HCT116 (cell line): ENCODE results near the gene C12orf75. TPM values are rescaled to one million over a fixed set of nuclear protein-coding genes. Genes with fewer than 3 reads are reported as not detected.

ENCODE experiments used
- ATAC-seq: fragments of 200-7000 bp; cut with Tn5 transposase; 2 replicates; pipeline ENCODE4 v1.9.1; 2020; ENCODE audit warnings: mild to moderate bottlenecking, moderate library complexity
- BruUV-seq: library from RNA; stranded (reverse); fragments of 400-500 nt; replicated peaks from 2 replicates; lab custom pipeline; 2021; lab: Mats Ljungman, UMichigan
- CTCF ChIA-PET: fragments of 300-600 bp; sonication (Branson Sonifier 250); formaldehyde crosslinking; loops from one replicate; lab custom pipeline; 2021; ENCODE audit warnings: antibody characterized with exemption; lab: Charles Lee
- POLR2A ChIA-PET: fragments of 300-600, 350-600 bp; sonication (Branson Sonifier 250); formaldehyde crosslinking; loops from one replicate; lab custom pipeline; 2021; ENCODE audit warnings: antibody characterized with exemption; lab: Charles Lee
- RAD21 ChIA-PET, 2 experiments: fragments of 300-600 bp; sonication (Branson Sonifier 250); formaldehyde crosslinking; loops; one replicate each; lab custom pipeline; 2023; ENCODE audit warnings: low total read pairs in 2 of 2; ENCODE audit not compliant: uncharacterized antibody in 2 of 2, unreplicated experiment in 2 of 2, low non-redundant PET in 1 of 2; lab: Charles Lee
- DNase-seq: peaks from one replicate; pipeline ENCODE4 v3.0.0-alpha.2; 2010; ENCODE audit warnings: low read depth, low spot score
- H2AFZ ChIP-seq: fragments of 200-600 bp; shearing (Covaris generic), sonication (generic); 2 replicates; pipeline ENCODE4 v1.6.1; 2017; ENCODE audit warnings: low read depth, mixed run types, mixed read lengths, antibody characterized with exemption, low read length; ENCODE audit not compliant: poor library complexity, severe bottlenecking
- H3K27ac ChIP-seq: 2 replicates; pipeline ENCODE4 v1.5.1; 2012; ENCODE audit warnings: low read depth, low read length
- H3K27me3 ChIP-seq: fragments of 200-600 bp; sonication (generic); 2 replicates; pipeline ENCODE4 v1.6.1; 2016; ENCODE audit warnings: mixed run types, low read length, mixed read lengths; ENCODE audit not compliant: insufficient read depth
- H3K36me3 ChIP-seq, 2 experiments: fragments of 200-500 bp in 1 of 2; fragments of 200-600 bp in 1 of 2; sonication (Bioruptor generic) in 1 of 2; sonication (generic) in 1 of 2; 2 replicates each; pipeline versions ENCODE4 v1.5.1 to v1.6.1; 2014 to 2016; ENCODE audit warnings: low read length in 2 of 2, inconsistent platforms in 1 of 2, mixed read lengths in 1 of 2, mixed run types in 1 of 2; ENCODE audit not compliant: insufficient read depth in 2 of 2, control insufficient read depth in 1 of 2
- H3K4me1 ChIP-seq, 2 experiments: fragments of 200-600 bp in 1 of 2; sonication (generic) in 1 of 2; 2 replicates each; pipeline versions ENCODE4 v1.5.1 to v1.6.1; 2012 to 2017; ENCODE audit warnings: low read length in 2 of 2, inconsistent platforms in 1 of 2, mild to moderate bottlenecking in 1 of 2, mixed read lengths in 1 of 2, mixed run types in 1 of 2, moderate library complexity in 1 of 2; ENCODE audit not compliant: insufficient read depth in 2 of 2, control insufficient read depth in 1 of 2
- H3K4me2 ChIP-seq: fragments of 200-600 bp; sonication (generic); 2 replicates; pipeline ENCODE4 v1.6.1; 2017; ENCODE audit warnings: mixed run types, low read length, mixed read lengths
- H3K4me3 ChIP-seq, 2 experiments: fragments of 200-600 bp in 1 of 2; sonication (generic) in 1 of 2; replicated peaks in 1 of 2; 2 replicates each; pipeline ENCODE4 v1.5.1; 2011 to 2016; ENCODE audit warnings: low read length in 2 of 2, control low read depth in 1 of 2, low read depth in 1 of 2, mild to moderate bottlenecking in 1 of 2, mixed read lengths in 1 of 2, mixed run types in 1 of 2
- H3K79me2 ChIP-seq: fragments of 200-600 bp; sonication (generic); 2 replicates; pipeline ENCODE4 v1.6.1; 2017; ENCODE audit warnings: mild to moderate bottlenecking, mixed run types, low read length, moderate library complexity, mixed read lengths; ENCODE audit not compliant: insufficient read depth
- H3K9ac ChIP-seq: fragments of 200-600 bp; sonication (generic); 2 replicates; pipeline ENCODE4 v1.6.1; 2016; ENCODE audit warnings: low read length, mixed read lengths
- H3K9me2 ChIP-seq: fragments of 200-600 bp; sonication (generic), shearing (Covaris generic); 2 replicates; pipeline ENCODE4 v1.6.1; 2017; ENCODE audit warnings: mixed run types, mild to moderate bottlenecking, moderate library complexity; ENCODE audit not compliant: insufficient read depth
- H3K9me3 ChIP-seq, 2 experiments: fragments of 200-500 bp in 1 of 2; fragments of 200-600 bp in 1 of 2; sonication (Bioruptor generic) in 1 of 2; sonication (generic) in 1 of 2; 2 replicates each; pipeline ENCODE4 v1.6.1; 2014 to 2017; ENCODE audit warnings: low read length in 2 of 2, mixed read lengths in 2 of 2, inconsistent platforms in 1 of 2, low read depth in 1 of 2, mild to moderate bottlenecking in 1 of 2, mixed run types in 1 of 2, moderate library complexity in 1 of 2; ENCODE audit not compliant: control insufficient read depth in 1 of 2, insufficient read depth in 1 of 2
- H4K20me1 ChIP-seq: fragments of 200-600 bp; sonication (generic), shearing (Covaris generic); 2 replicates; pipeline ENCODE4 v1.6.1; 2017; ENCODE audit warnings: mixed run types, mild to moderate bottlenecking, moderate library complexity; ENCODE audit not compliant: insufficient read depth
- EGR1 ChIP-seq: IDR thresholded peaks from 2 replicates; pipeline ENCODE4 v1.6.1; 2012; ENCODE audit warnings: low read depth
- ELF1 ChIP-seq: IDR thresholded peaks from 2 replicates; pipeline ENCODE4 v1.6.1; 2012; ENCODE audit warnings: low read depth, borderline replicate concordance
- FOSL1 ChIP-seq: IDR thresholded peaks from 2 replicates; pipeline ENCODE4 v1.6.1; 2012; ENCODE audit warnings: low read depth
- MAX ChIP-seq: IDR thresholded peaks from 2 replicates; pipeline ENCODE4 v1.6.1; 2012
- POLR2A ChIP-seq: IDR thresholded peaks from 2 replicates; pipeline ENCODE4 v1.7.0; 2011; ENCODE audit warnings: borderline replicate concordance; ENCODE audit not compliant: insufficient read depth, insufficient read length; ENCODE audit errors: extremely low read depth
- RAD21 ChIP-seq: IDR thresholded peaks from 2 replicates; pipeline ENCODE4 v1.6.1; 2012; ENCODE audit warnings: low read depth, mild to moderate bottlenecking
- YY1 ChIP-seq: IDR thresholded peaks from 2 replicates; pipeline ENCODE4 v1.6.1; 2011; ENCODE audit warnings: low read length, low read depth, moderate library complexity, mild to moderate bottlenecking; ENCODE audit not compliant: insufficient replicate concordance; ENCODE audit errors: extremely low read depth
- ZNF274 ChIP-seq: fragments of 200-500 bp; sonication (Bioruptor generic); IDR thresholded peaks from 2 replicates; pipeline ENCODE4 v1.6.1; 2014; ENCODE audit warnings: mild to moderate bottlenecking, low read depth, low read length, inconsistent platforms
- intact Hi-C: fragments of 100-400 bp; cut with micrococcal nuclease; formaldehyde crosslinking; loops from 2 replicates; pipeline ENCODE4 v1.10.0; 2022
- total RNA-seq: library from RNA; stranded (reverse); gene quantifications from one replicate; pipeline ENCODE4 v1.2.1, GENCODE V29; 2021; ENCODE audit not compliant: unreplicated experiment
- TF ChIP-seq, protein P1 (sequence below), 3 experiments: fragments of 200-600 bp in 1 of 3; sonication (generic) in 1 of 3; IDR thresholded peaks in 2 of 3; conservative IDR thresholded peaks in 1 of 3; 2 replicates each; pipeline ENCODE4 v1.5.1; 2012 to 2017; ENCODE audit warnings: low read depth in 2 of 3, low read length in 2 of 3, antibody characterized with exemption in 1 of 3, borderline replicate concordance in 1 of 3, control low read depth in 1 of 3, mild to moderate bottlenecking in 1 of 3, mixed read lengths in 1 of 3, mixed run types in 1 of 3, moderate library complexity in 1 of 3; ENCODE audit not compliant: insufficient read depth in 1 of 3

The C12orf75 gene
- total RNA-seq, 1 experiment from 2014 or later = 81.0 TPM

GRCh38 chr12:105319691-105320209 lies 10.7 kb upstream of the C12orf75 start:
- POLR2A ChIA-PET = no interaction called here
- H3K9me3 ChIP-seq = no peaks in the 10 kb centered on the region
- no peaks in the 10 kb centered on the region for H3K79me2 ChIP-seq
- H4K20me1 ChIP-seq = no peaks in the 10 kb centered on the region
- H3K4me3 ChIP-seq = no peak overlapping the region
- intact Hi-C loops = no loop called here
- H3K9me2 ChIP-seq = no peaks in the 10 kb centered on the region
- no peak overlapping the region for H3K27ac ChIP-seq
- no peaks in the 10 kb centered on the region for H3K27me3 ChIP-seq
- no peaks in the 10 kb centered on the region for H3K36me3 ChIP-seq
- no peak for DNase-seq
- H3K4me2 ChIP-seq = no peak overlapping the region
- peak; percentile 58; the same call in 1 of the 2 replicates for ATAC-seq
- CTCF ChIA-PET = no interaction called here
- RAD21 ChIA-PET = no interaction called here
- no peak for TF ChIP-seq EGR1
- no peak for TF ChIP-seq ZNF274
- no peak for TF ChIP-seq POLR2A
- no peak for TF ChIP-seq ELF1
- no peak for TF ChIP-seq FOSL1
- TF ChIP-seq, protein P1, sequence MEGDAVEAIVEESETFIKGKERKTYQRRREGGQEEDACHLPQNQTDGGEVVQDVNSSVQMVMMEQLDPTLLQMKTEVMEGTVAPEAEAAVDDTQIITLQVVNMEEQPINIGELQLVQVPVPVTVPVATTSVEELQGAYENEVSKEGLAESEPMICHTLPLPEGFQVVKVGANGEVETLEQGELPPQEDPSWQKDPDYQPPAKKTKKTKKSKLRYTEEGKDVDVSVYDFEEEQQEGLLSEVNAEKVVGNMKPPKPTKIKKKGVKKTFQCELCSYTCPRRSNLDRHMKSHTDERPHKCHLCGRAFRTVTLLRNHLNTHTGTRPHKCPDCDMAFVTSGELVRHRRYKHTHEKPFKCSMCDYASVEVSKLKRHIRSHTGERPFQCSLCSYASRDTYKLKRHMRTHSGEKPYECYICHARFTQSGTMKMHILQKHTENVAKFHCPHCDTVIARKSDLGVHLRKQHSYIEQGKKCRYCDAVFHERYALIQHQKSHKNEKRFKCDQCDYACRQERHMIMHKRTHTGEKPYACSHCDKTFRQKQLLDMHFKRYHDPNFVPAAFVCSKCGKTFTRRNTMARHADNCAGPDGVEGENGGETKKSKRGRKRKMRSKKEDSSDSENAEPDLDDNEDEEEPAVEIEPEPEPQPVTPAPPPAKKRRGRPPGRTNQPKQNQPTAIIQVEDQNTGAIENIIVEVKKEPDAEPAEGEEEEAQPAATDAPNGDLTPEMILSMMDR (IDR thresholded peaks at IDR 0.05 in 2 of 3, conservative IDR thresholded peaks at IDR 0.05 in 1 of 3; ENCODE audit: borderline replicate concordance in 1 of 3, insufficient read depth in 1 of 3, low read depth in 2 of 3, low read length in 2 of 3) = no peak
- no TSS peak for BruUV-seq
- H2AFZ ChIP-seq = no peak overlapping the region
- H3K4me1 ChIP-seq = no peaks in the 10 kb centered on the region
- no peak overlapping the region for H3K9ac ChIP-seq

GRCh38 chr12:105321125-105321524 lies 9.4 kb upstream of the C12orf75 start:
- Histone ChIP-seq H3K36me3 (no peaks in the 10 kb centered on the region), H3K4me1 (no peaks in the 10 kb centered on the region), H2AFZ (no peak overlapping the region), H3K9ac (no peak overlapping the region), H3K27me3 (no peaks in the 10 kb centered on the region), H3K9me3 (no peaks in the 10 kb centered on the region), H4K20me1 (no peaks in the 10 kb centered on the region), H3K4me3 (no peak overlapping the region), H3K4me2 (no peak overlapping the region), H3K79me2 (no peaks in the 10 kb centered on the region), H3K27ac (no peak overlapping the region), H3K9me2 (no peaks in the 10 kb centered on the region)
- RAD21 ChIA-PET = no interaction called here
- ATAC-seq (peak; percentile 60; the same call in 1 of the 2 replicates), DNase-seq (no peak)
- TF ChIP-seq YY1 (no peak), RAD21 (peak; percentile 22; the same call in 1 of the 2 replicates), EGR1 (no peak), MAX (peak; percentile 26; the same call in 1 of the 2 replicates)
- TF ChIP-seq, protein P1 (IDR thresholded peaks at IDR 0.05 in 2 of 3, conservative IDR thresholded peaks at IDR 0.05 in 1 of 3; ENCODE audit: borderline replicate concordance in 1 of 3, insufficient read depth in 1 of 3, low read depth in 2 of 3, low read length in 2 of 3) = peak in 1 of 3 experiments; percentile 27; a peak in 2 of 6 replicates
- CTCF ChIA-PET = interaction anchor here (1.1 kb wide), 1 partner anchor 62 kb away, joined by 4 read pairs; no protein-coding TSS in a partner anchor
- POLR2A ChIA-PET = no interaction called here
- intact Hi-C loops = no loop called here
- BruUV-seq = no TSS peak
